H1 (cell line): ENCODE measurements around the gene TUT7.

ENCODE experiments used
- CTCF ChIP-seq, 3 experiments: IDR thresholded peaks; 1 replicate in 2 of 3; 2 replicates in 1 of 3; pipeline versions ENCODE4 v1.5.1 to v1.6.1; 2011; ENCODE audit warnings: low read length in 3 of 3, mild to moderate bottlenecking in 3 of 3, inconsistent platforms in 2 of 3, low read depth in 1 of 3, moderate library complexity in 1 of 3; ENCODE audit not compliant: insufficient read depth in 1 of 3; ENCODE audit errors: control extremely low read depth in 1 of 3
- EZH2 ChIP-seq: fragments of 200-600 bp; sonication (generic); IDR thresholded peaks from 2 replicates; pipeline ENCODE4 v1.7.1; 2012; ENCODE audit warnings: low read depth, mild to moderate bottlenecking, moderate library complexity, low read length, inconsistent platforms; ENCODE audit not compliant: severe bottlenecking
- POLR2A ChIP-seq, 2 experiments: IDR thresholded peaks; 1 replicate in 1 of 2; 2 replicates in 1 of 2; pipeline ENCODE4 v1.6.1; 2011; ENCODE audit warnings: low read depth in 2 of 2, low read length in 2 of 2, mild to moderate bottlenecking in 2 of 2; ENCODE audit errors: control extremely low read depth in 1 of 2
- POLR2AphosphoS5 ChIP-seq: IDR thresholded peaks from 2 replicates; pipeline ENCODE4 v1.6.1; 2011; ENCODE audit warnings: low read depth, low read length
- RFX5 ChIP-seq: IDR thresholded peaks from 2 replicates; pipeline ENCODE4 v1.6.1; 2011; ENCODE audit warnings: low read depth, low read length, improper control_type of control experiment, borderline replicate concordance
- SP2 ChIP-seq: IDR thresholded peaks from 2 replicates; pipeline ENCODE4 v1.6.1; 2012; ENCODE audit warnings: mild to moderate bottlenecking, low read length, inconsistent platforms

- TF ChIP-seq SP2 = no peak
- no peak for TF ChIP-seq POLR2A (IDR thresholded peaks at IDR 0.05; ENCODE audit: control extremely low read depth in 1 of 2, low read depth in 2 of 2, low read length in 2 of 2)
- TF ChIP-seq CTCF (IDR thresholded peaks at IDR 0.05; ENCODE audit: control extremely low read depth in 1 of 3, insufficient read depth in 1 of 3, low read depth in 1 of 3, low read length in 3 of 3) = no peak
- no peak for TF ChIP-seq RFX5
- TF ChIP-seq POLR2AphosphoS5 = no peak
- no peak for TF ChIP-seq EZH2
These were observed 20.6 kb downstream of the TUT7 start for GRCh38 chr9:86333651-86334050.
